GM18861 (cell line): ENCODE measurements around the gene SETD5.

ENCODE experiments used
- ATAC-seq: cut with Tn5 transposase; IDR thresholded peaks from one replicate; pipeline ENCODE4 v1.9.1; 2021; ENCODE audit not compliant: unreplicated experiment

Gene SETD5

DNA sequence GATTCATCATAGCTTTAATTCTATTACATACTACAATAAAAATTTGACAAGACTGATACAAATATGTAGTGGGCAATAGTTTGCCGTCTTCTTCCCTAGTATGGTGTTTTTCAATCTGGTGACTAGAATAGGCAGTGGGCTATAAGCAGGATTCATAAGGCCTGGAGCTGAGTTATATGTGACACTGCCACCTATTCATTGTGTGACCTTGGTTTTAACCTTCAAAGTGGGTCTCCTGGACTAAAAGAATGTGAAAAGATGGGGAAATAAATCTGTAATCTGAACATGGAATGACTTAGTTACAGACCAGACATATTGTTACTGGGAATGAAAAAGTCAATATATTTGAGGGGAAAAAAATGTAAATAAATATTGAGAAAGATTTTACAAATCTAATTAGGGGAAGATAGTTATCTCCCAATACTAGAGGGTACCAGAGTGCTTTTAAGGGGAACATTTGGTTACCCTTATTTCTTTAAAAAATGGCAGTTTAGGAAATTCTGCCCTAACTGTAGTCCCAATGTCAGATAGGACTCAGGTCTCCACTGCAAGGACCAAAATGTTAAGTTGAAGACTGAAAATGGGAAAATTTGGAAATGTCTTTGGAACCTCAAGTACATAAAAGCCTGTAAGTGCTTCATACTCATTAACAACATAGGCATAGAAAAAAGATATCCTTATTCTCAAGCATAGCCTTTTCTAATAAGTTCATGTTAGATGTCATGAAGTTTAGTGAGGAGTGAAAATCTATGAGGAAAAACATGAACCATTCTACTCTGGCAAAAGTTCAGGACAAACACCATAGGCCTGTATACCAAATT, 10.7 kb upstream of the SETD5 start:
- ATAC-seq, result no peak

DNA sequence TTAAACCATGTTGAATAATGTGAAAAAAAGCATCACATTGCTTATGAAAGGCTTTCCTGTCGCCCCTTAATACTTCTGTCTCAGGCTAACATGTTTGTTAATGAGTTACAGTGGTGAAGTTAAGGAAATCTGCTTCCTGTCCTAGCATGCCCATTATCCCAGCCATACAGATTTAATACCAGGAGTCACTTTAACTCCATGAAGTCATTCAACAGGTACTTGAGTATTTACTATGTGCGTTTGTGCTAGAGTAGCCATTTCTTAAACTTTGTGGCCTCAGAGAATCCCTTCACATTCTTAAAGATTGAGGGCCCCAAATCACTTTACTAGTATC, 10.1 kb upstream of the SETD5 start:
- ATAC-seq, result no peak

DNA sequence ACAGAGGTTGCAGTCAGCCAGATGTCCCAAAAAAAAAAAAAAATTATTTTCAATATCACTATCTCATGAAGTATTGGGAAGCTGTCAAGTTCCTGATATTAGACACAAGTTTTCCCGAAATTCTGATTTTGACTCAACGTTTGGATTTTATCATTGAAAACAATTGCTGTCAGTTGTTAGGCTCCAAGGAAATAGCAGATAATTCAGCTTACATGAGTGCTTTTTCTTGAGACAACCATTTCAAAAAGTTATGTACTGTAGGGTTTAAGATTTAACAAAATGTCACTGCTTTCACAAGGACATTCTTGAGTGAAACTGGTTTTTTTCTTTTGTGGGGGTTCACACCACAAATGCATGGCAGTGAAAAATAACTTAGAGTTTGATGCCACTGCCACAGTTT, 9.3 kb upstream of the SETD5 start:
- no peak for ATAC-seq

DNA sequence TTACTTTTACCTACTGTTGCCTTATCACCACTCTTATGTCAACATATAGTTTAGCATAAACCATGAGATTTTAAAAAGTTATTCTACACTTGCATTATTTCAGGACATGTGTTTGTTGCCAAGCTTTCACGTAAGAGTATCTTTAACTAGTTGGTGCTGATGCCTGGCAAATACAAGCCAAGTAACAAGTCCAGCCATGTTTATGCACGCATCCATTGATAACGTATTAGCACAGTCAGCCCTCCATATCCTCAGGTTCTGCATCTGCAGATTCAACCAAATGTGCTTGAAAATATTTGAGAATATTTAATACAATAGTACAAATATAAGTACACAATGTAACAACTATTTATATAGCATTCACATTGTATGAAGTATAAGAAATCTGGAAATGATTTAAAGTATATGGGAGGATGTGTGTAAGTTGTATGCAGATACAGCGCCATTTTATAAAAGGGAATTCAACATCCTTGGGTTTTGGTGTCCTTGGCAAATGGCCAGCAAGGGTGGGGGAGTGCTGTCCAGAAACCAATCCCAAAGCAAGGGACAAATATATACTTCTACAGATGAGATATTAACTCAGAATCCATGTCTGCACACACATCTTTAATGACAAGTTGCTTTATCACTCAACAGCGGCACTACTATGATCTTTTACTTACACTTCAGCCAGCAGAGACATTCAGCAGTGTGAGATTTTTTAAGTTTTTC, 8.7 kb upstream of the SETD5 start:
- no peak for ATAC-seq

DNA sequence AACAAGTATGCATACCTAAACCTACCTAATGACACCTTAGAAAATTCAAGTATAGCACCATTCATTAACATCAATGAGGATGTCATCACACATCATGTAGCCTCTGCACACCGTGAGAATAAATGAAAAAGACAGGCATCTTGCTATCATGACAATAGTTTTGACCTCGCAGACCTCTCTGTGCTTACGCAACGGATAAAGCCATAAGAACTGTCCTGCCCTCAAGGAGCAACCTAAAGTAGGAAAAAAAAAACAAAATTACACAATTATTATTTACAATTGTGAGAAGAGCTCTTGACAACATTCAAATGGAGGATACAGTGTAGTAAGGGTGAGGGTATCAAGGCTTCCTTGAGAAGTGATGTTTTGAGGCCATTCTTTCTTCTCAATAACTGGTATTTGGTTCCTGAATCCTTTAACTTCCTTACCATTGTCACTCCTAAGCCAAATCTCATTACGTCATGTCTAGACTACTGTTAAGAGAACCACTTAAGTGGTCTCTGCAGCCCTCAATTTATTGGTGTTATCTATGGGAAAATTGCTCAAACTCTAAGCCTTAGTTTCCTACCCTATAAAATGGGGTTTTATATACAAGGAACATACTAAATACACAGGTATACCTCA, 7.0 kb upstream of the SETD5 start:
- no peak for ATAC-seq

DNA sequence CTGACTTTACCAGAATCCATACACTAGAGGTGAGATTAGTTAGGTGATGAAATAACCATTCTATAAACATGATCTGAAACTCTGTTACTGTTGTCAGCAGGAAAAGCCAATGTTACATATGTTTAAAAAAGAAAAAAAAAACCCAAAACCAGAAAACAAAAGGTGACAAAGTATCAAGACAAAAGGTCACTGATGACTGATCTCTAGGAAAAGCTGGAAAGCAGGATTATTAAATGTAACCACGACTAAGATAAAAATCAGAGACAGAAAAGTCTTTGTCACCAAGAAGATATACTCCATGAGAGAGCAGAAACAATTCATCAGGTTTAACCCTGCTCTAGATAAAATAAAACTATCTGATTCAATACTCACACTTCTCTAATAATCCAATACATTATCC, 5.4 kb upstream of the SETD5 start:
- ATAC-seq, result no peak

DNA sequence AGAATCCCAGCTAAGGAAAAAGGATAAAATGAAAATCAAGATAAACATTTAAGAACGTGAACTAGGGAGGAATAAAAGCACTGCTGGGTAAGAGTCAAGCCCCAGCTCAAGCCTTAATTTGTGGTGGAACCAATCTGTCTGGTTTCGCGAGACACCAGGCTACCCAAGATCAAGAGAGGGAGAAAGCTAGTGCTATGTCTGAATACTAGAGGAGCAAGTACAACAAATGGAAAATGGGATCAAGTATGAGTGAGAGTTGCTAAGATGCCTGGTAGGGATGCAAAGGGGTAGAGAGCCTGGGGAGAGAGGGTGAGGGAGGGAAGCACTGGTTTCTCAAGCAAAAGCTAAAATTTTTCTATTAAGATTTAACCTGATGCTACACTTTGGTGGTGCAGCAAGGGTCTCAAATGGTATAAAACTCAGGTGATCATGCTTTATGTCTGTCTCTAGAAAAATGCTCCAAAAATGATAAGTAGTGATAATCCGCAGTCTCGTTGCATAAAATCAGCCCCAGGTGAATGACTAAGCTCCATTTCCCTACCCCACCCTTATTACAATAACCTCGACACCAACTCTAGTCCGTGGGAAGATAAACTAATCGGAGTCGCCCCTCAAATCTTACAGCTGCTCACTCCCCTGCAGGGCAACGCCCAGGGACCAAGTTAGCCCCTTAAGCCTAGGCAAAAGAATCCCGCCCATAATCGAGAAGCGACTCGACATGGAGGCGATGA, 1.7 kb upstream of the SETD5 start:
- ATAC-seq, result no peak

DNA sequence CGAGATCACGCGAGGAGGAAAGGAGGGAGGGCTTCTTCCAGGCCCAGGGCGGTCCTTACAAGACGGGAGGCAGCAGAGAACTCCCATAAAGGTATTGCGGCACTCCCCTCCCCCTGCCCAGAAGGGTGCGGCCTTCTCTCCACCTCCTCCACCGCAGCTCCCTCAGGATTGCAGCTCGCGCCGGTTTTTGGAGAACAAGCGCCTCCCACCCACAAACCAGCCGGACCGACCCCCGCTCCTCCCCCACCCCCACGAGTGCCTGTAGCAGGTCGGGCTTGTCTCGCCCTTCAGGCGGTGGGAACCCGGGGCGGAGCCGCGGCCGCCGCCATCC, 1.1 kb upstream of the SETD5 start:
- peak; percentile 12 for ATAC-seq

DNA sequence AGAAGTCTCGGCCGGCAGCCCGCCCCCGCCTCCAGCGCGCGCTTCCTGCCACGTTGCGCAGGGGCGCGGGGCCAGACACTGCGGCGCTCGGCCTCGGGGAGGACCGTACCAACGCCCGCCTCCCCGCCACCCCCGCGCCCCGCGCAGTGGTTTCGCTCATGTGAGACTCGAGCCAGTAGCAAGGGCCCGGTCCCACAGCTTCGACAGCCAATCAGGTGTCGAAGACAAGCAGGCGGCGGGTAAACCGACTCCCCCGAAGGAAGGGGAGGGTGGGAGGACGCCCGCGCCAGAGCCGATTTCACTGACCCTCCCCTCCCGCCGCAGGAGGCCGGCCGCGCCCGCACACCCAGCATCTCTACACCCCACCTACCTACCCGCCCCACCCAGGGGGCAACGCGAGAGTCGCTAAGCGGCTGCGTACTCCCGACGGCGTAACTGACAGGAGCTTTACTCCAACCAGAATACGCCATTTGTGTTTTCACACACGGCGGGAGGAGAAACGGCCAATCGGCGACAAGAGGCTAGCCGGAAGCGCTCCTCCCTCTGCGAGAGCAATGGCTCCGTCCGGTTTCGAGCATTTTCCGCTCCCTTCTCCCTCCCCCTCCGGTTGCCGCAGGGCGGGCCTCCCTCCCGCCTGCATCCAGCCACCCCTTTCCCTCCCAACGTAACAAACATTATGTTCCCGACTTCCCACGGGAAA, 633 bp upstream of the SETD5 start:
- peak; percentile 67 for ATAC-seq

DNA sequence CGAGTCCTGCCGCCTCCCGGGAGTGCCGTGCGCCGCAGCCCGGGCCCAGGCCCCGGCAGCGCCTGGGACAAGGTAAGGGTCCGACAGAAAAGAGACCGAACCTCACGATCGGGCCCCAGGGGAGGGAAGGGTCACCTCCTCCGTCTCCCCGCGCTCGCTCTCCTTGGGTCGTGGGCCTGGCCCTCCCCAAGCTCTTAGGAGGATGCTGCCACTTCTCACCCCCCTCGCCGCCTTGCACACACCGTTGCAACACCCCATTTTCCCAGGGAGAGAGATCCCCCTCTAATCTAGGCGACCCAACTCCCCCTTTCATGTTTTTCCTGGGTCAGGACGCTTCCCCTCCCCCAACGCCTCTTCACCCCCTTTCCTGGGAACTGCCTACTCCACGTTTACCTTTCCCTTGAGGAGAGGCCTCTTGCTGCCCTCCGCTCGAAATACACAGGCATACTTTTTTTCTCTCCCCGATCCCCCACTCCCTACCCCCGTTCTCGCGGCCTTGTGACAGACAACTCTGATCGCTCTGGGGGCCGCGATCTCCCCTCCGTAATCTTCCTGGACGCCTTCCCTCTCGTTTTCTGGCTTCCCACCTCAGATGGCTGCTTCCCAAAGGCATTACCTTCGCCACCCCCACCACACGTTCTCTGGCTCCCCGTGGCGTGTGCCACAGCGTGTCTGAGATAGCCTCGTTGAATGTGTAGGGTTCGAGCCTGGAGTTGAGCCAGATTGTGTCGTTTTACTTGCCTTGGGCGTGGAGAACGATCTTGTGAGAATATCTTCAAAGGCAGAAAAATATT, 688 bp downstream of the SETD5 start:
- no peak for ATAC-seq

DNA sequence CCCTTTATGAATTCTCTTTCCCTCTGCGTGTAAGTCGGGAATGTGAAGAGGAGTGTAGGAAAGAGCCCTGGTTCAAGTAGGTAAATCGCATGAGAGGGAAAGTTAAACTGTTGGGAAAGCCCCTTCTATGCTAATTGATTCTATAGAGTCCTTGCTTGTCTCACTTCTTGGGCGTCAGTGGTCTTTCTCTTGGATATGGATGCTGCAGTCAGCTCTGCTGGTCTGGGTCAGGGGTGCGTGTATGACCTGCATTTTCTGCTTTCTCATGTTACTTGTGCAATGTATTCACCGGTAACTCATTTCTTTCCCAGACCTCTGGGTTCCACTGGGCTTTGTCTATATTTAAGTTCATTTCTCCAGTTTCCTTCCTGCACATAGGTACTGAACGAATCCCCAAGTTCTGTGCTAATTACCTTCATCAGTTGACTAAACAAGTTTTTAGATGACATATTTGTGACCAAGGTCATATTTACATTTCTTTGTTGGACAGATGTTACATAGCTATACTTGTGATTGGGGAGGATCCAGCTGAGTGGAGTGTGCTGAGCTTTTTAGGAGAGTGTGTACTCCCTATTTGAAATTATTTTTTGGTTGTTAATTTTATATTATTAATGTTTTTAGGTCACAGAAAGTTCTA, 1.4 kb downstream of the SETD5 start:
- no peak for ATAC-seq

DNA sequence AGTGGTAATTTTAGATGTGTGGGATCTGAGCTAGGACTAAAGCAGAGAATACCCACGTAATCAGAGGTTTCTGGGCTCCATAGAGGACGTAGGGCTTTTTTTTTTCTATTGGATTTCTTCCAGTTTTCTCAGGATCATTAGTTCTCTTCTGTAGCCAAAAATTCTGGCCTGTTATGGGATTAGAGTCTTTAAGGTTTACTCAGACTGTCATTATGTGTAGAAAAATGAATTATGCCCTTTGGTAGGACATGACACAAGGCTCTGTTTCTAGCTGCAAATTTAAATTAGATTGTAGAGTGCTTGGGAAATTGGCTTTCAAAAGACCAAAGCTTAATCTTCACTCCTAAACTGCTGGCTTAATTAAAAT, 1.9 kb downstream of the SETD5 start:
- no peak for ATAC-seq

DNA sequence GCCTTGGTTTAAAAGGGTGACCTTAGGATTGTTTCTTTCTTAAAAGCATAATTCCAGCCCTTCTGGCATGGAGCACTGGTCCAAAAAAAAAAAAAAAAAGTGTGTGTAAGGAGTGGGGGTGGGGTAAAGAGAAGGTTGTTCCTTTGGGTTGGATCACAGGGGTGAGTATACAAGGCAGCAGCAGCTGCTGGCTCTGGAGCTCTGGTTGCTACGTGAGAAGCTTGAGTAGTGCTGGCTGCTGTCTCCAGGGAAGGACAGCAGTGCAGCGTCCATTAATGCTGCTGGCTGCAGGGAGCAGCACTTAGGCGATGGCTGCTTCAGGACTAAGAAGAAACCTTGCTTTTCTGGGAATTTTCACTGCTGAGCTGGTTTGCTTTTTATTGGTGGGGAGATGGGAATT, 2.3 kb downstream of the SETD5 start:
- no peak for ATAC-seq

DNA sequence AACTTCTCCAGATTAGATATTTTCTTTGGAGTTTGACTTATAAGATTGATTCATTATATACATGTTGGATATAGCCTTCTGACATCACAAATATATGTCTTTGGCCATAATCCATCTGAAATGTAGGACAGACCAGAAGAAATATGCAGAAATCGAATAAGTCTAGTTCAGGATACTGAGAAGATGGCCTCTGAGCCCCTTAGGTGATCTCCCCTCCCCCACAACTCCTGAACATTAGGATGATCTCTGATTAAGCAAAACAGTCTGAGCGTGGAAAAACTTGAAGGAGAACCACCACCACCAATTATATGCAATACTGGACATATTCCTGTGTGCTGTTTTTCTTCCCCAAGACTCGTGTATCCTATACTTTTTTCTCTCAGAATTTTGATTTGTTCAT, 3.2 kb downstream of the SETD5 start:
- ATAC-seq, result no peak

DNA sequence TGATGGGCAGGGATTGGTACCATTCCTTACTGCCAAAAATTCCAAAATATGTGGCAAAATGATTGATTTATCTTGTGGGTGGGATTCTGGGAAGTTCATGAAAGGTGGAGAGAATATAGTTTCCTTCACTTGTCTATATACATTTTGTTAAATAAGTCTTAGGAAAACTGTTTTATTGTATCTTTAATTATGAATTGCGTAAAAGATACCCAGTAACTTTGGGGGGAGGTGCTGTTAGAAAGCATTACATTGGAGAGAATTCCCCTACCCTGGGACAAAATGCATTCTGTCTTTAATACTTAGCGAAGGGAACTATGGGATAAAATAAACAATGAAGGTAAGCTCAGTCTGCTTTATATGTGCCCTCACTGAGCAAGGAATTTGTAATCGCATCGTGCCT, 4.6 kb downstream of the SETD5 start:
- ATAC-seq, result no peak

DNA sequence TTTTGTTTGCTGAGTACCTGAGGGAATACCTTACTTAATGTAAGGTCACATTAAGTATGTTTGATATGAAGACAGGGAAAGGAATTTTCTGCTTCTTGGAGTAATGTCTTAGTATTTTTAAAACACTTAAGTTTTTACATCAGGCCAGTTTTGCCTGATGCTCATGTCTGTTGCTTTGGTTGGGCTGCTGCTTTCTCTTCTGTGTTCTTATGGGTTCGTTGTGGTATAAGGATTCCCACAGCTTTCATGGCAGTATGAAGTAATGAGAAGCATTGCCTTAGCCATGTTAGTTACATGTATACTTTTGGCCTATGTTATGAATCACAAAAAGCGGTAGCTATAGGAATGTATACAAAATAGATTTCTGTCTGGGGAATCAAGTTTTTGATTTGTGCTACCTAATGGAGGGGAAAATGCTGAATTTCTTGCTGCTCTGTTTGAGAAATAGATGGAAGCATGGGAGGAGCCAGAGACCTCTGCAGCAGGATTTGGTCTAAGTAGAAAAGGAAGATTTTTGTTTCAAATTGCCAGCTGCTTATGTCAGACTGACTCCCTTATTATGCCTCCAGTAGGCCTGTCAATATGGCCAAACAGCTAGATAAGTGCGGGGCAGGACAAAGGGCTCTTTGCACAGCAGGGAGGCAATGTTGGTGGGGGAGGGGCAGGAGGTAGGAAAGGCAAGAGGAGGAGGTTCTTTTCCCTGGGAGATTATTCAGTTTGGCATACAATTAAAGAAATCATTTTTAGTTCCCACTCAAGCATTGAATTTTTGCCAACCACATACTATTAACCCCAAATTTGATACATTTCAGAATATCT, 5.2 kb downstream of the SETD5 start:
- ATAC-seq, result no peak

DNA sequence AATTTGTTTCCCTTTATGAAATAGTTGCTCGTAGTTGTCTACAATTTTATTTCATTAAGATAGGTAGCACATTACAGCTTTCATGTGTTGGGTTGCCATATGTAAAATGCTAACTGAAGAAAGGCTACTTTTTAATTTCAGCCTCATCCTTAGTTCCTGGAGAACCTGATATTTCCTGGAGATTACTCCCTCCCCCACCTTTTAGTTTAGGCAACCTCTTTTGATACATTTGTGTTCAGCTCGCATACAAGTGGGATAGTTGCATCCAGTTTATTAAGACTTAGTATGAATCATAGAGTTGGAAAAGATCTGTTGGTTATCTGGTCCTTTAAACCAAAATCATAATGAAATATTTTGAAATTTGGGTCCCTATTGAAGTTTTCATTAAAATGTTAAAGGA, 6.0 kb downstream of the SETD5 start:
- no peak for ATAC-seq

DNA sequence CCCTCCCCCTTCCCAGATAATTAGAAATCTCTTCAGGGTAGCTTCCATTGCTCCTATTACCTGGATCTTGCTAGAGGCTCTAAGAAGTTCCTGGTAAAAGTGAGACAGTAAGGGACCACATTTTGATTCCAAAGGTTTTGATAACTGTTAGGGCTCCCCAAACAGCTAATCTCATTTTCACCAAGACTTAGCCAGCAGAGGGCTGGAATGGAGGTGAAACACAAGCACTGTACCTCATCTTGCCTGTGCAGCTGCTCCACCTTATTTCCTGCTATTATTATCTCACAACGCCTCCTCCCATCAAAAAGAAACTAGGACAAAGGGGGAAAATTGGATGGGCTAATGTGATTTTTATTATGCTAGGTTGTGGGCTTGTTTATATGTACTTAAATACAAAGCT, 7.3 kb downstream of the SETD5 start:
- no peak for ATAC-seq

DNA sequence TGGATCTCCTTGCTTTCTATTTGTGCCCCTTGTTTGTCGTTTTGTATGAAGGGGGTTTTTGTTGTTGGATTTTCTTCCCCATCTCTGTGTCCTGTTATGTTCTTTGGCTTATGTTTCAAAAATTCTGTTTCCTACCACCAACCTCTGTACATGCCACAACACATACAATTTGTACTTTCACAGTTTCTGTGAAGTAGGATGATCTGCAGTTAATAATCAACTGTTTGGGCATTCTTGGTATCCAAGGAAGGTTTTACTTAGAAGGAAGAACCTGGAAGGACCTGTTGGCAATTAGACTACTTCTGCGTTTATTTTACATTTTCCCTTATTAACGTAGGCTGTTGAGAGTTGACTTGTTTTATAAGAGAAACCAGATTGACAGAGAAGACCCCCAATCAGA, 8.3 kb downstream of the SETD5 start:
- ATAC-seq, result no peak
